Fibroblast of lung (primary cell): ENCODE data around the gene SUMF1. TPM values are rescaled to one million over a fixed set of nuclear protein-coding genes. Genes with fewer than 3 reads are reported as not detected.

Experiments
- DNase-seq, 2 donors: peaks; one replicate each; pipeline versions ENCODE4 v3.0.0 to v3.0.0-alpha.2; 2010; ENCODE audit warnings: low read depth in 2 of 2
- H2AFZ ChIP-seq: 2 replicates; pipeline ENCODE4 v1.5.1; 2012; ENCODE audit warnings: low read length, control low read depth, inconsistent platforms
- H3K27ac ChIP-seq: 2 replicates; pipeline ENCODE4 v1.5.1; 2011; ENCODE audit warnings: low read length, control low read depth; ENCODE audit not compliant: insufficient read depth
- H3K27me3 ChIP-seq: 2 replicates; pipeline ENCODE4 v1.5.1; 2011; ENCODE audit warnings: mild to moderate bottlenecking, low read length; ENCODE audit not compliant: control insufficient read depth, insufficient read depth
- H3K36me3 ChIP-seq: 2 replicates; pipeline ENCODE4 v1.5.1; 2011; ENCODE audit warnings: low read length; ENCODE audit not compliant: control insufficient read depth, insufficient read depth
- H3K4me1 ChIP-seq: 2 replicates; pipeline ENCODE4 v1.5.1; 2011; ENCODE audit warnings: low read length; ENCODE audit not compliant: control insufficient read depth, insufficient read depth; ENCODE audit errors: extremely low read depth
- H3K4me2 ChIP-seq: 2 replicates; pipeline ENCODE4 v1.5.1; 2011; ENCODE audit warnings: low read length, control low read depth; ENCODE audit not compliant: insufficient read depth; ENCODE audit errors: extremely low read depth
- H3K4me3 ChIP-seq, 4 experiments: fragments of 200-600 bp in 1 of 4; sonication (generic) in 1 of 4; replicated peaks in 1 of 4; 2 replicates each; pipeline ENCODE4 v1.5.1; 2011 to 2016; ENCODE audit warnings: low read length in 4 of 4, low read depth in 3 of 4, mild to moderate bottlenecking in 3 of 4, control low read depth in 2 of 4, inconsistent platforms in 1 of 4, mixed read lengths in 1 of 4; ENCODE audit not compliant: insufficient read depth in 1 of 4; ENCODE audit errors: control extremely low read depth in 1 of 4
- H3K79me2 ChIP-seq: 2 replicates; pipeline ENCODE4 v1.5.1; 2012; ENCODE audit warnings: mild to moderate bottlenecking, low read length, inconsistent platforms; ENCODE audit not compliant: control insufficient read depth, insufficient read depth
- H3K9ac ChIP-seq: 2 replicates; pipeline ENCODE4 v1.5.1; 2011; ENCODE audit warnings: mild to moderate bottlenecking, low read length, control low read depth; ENCODE audit not compliant: insufficient read depth
- H3K9me3 ChIP-seq: 2 replicates; pipeline ENCODE4 v1.5.1; 2012; ENCODE audit warnings: low read depth, low read length; ENCODE audit not compliant: control insufficient read depth, insufficient read depth
- H4K20me1 ChIP-seq: 2 replicates; pipeline ENCODE4 v1.5.1; 2011; ENCODE audit warnings: low read length; ENCODE audit not compliant: control insufficient read depth, insufficient read depth; ENCODE audit errors: extremely low read depth
- EZH2 ChIP-seq: IDR thresholded peaks from 2 replicates; pipeline ENCODE4 v1.5.1; 2012; ENCODE audit warnings: low read length, control low read depth, mild to moderate bottlenecking; ENCODE audit errors: missing control alignments
- polyA plus RNA-seq, 2 donors: library from polyadenylated mRNA; depleted of rRNA in 1 of 2; stranded (reverse) in 1 of 2; unstranded in 1 of 2; fragments of >200 nt; gene quantifications; 2 replicates each; pipeline ENCODE4 v1.2.1, GENCODE V29; 2011 to 2012; ENCODE audit warnings: missing spikeins in 1 of 2
- total RNA-seq: library from RNA; depleted of rRNA; stranded (reverse); fragments of >200 nt; gene quantifications from 2 replicates; pipeline ENCODE4 v1.2.1, GENCODE V29; 2014
- TF ChIP-seq, protein P1 (sequence below), 2 donors: IDR thresholded peaks in 1 of 2; conservative IDR thresholded peaks in 1 of 2; 1 replicate in 1 of 2; 2 replicates in 1 of 2; pipeline ENCODE4 v1.5.1; 2011 to 2012; ENCODE audit warnings: low read length in 2 of 2, control low read depth in 1 of 2, inconsistent platforms in 1 of 2, low read depth in 1 of 2, mild to moderate bottlenecking in 1 of 2

The SUMF1 gene
- total and polyA plus RNA-seq, 2 donors (not counting 1 experiment from before 2014, with no cell fraction given): 50.0 to 64.6 TPM

GRCh38 chr3:4396542-4396941, 70.5 kb downstream of the SUMF1 start:
- H3K4me2 ChIP-seq: no peak overlapping the region
- no peaks in the 10 kb centered on the region for H3K9me3 ChIP-seq
- H3K27me3 ChIP-seq: no peaks in the 10 kb centered on the region
- H3K36me3 ChIP-seq: no peaks in the 10 kb centered on the region
- no peak for DNase-seq
- no peak overlapping the region for H2AFZ ChIP-seq
- TF ChIP-seq, protein P1, sequence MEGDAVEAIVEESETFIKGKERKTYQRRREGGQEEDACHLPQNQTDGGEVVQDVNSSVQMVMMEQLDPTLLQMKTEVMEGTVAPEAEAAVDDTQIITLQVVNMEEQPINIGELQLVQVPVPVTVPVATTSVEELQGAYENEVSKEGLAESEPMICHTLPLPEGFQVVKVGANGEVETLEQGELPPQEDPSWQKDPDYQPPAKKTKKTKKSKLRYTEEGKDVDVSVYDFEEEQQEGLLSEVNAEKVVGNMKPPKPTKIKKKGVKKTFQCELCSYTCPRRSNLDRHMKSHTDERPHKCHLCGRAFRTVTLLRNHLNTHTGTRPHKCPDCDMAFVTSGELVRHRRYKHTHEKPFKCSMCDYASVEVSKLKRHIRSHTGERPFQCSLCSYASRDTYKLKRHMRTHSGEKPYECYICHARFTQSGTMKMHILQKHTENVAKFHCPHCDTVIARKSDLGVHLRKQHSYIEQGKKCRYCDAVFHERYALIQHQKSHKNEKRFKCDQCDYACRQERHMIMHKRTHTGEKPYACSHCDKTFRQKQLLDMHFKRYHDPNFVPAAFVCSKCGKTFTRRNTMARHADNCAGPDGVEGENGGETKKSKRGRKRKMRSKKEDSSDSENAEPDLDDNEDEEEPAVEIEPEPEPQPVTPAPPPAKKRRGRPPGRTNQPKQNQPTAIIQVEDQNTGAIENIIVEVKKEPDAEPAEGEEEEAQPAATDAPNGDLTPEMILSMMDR (conservative IDR thresholded peaks at IDR 0.05 in 1 of 2, IDR thresholded peaks at IDR 0.05 in 1 of 2; ENCODE audit: low read depth in 1 of 2, low read length in 2 of 2): no peak
- TF ChIP-seq EZH2: no peak
- H3K79me2 ChIP-seq: no peaks in the 10 kb centered on the region
- H3K4me1 ChIP-seq: no peaks in the 10 kb centered on the region
- H3K27ac ChIP-seq: no peak overlapping the region
- H3K4me3 ChIP-seq: no peak overlapping the region
- H4K20me1 ChIP-seq: no peaks in the 10 kb centered on the region
- no peak overlapping the region for H3K9ac ChIP-seq

GRCh38 chr3:4396006-4396405, 71.1 kb downstream of the SUMF1 start:
- H3K4me1 ChIP-seq: no peaks in the 10 kb centered on the region
- no peak overlapping the region for H3K4me2 ChIP-seq
- TF ChIP-seq EZH2: no peak
- TF ChIP-seq, protein P1 (conservative IDR thresholded peaks at IDR 0.05 in 1 of 2, IDR thresholded peaks at IDR 0.05 in 1 of 2; ENCODE audit: low read depth in 1 of 2, low read length in 2 of 2): no peak
- no peak overlapping the region for H3K9ac ChIP-seq
- no peaks in the 10 kb centered on the region for H4K20me1 ChIP-seq
- no peaks in the 10 kb centered on the region for H3K27me3 ChIP-seq
- no peak overlapping the region for H2AFZ ChIP-seq
- H3K79me2 ChIP-seq: no peaks in the 10 kb centered on the region
- no peak overlapping the region for H3K4me3 ChIP-seq
- H3K9me3 ChIP-seq: no peaks in the 10 kb centered on the region
- no peak overlapping the region for H3K27ac ChIP-seq
- H3K36me3 ChIP-seq: no peaks in the 10 kb centered on the region
- DNase-seq: no peak

- Histone ChIP-seq H3K9ac (no peak overlapping the region), H3K27me3 (no peaks in the 10 kb centered on the region), H3K79me2 (no peaks in the 10 kb centered on the region), H3K4me1 (no peaks in the 10 kb centered on the region), H3K27ac (no peak overlapping the region), H4K20me1 (no peaks in the 10 kb centered on the region), H3K4me3 (no peak overlapping the region), H3K9me3 (no peaks in the 10 kb centered on the region), H2AFZ (no peak overlapping the region), H3K4me2 (no peak overlapping the region), H3K36me3 (no peaks in the 10 kb centered on the region)
- DNase-seq: peak in 1 of 2 donors; percentile 45
- TF ChIP-seq EZH2: no peak
- TF ChIP-seq, protein P1 (conservative IDR thresholded peaks at IDR 0.05 in 1 of 2, IDR thresholded peaks at IDR 0.05 in 1 of 2; ENCODE audit: low read depth in 1 of 2, low read length in 2 of 2): no peak
Observed at GRCh38 chr3:4395448-4395847, 71.6 kb downstream of the SUMF1 start.
